Adipocyte (in vitro differentiated cells): ENCODE results near the gene GSTP1.
A peak's percentile ranks its signal among the peaks of the same experiment; 100 is the strongest.

Experiments used
- DNase-seq: peaks from one replicate; pipeline ENCODE4 v3.0.0-alpha.2; 2015; ENCODE audit warnings: low read depth
- H3K27me3 ChIP-seq: replicated peaks from 2 replicates; pipeline ENCODE4 v1.7.0; 2013; ENCODE audit warnings: mild to moderate bottlenecking, low read length, moderate library complexity; ENCODE audit not compliant: control insufficient read depth, insufficient read depth
- H3K36me3 ChIP-seq: 2 replicates; pipeline ENCODE4 v1.7.0; 2013; ENCODE audit warnings: low read length, mild to moderate bottlenecking, moderate library complexity; ENCODE audit not compliant: control insufficient read depth, insufficient read depth, severe bottlenecking
- H3K4me1 ChIP-seq: 2 replicates; pipeline ENCODE4 v1.7.0; 2013; ENCODE audit warnings: mild to moderate bottlenecking, low read length, moderate library complexity; ENCODE audit not compliant: control insufficient read depth, insufficient read depth
- H3K4me3 ChIP-seq: 2 replicates; pipeline ENCODE4 v1.7.0; 2013; ENCODE audit warnings: mild to moderate bottlenecking, low read length, moderate library complexity
- H3K9ac ChIP-seq: 2 replicates; pipeline ENCODE4 v1.7.0; 2013; ENCODE audit warnings: mild to moderate bottlenecking, low read length, moderate library complexity
- H3K9me3 ChIP-seq: 2 replicates; pipeline ENCODE4 v1.7.0; 2013; ENCODE audit warnings: mild to moderate bottlenecking, low read length, moderate library complexity; ENCODE audit not compliant: control insufficient read depth

Gene GSTP1

DNA sequence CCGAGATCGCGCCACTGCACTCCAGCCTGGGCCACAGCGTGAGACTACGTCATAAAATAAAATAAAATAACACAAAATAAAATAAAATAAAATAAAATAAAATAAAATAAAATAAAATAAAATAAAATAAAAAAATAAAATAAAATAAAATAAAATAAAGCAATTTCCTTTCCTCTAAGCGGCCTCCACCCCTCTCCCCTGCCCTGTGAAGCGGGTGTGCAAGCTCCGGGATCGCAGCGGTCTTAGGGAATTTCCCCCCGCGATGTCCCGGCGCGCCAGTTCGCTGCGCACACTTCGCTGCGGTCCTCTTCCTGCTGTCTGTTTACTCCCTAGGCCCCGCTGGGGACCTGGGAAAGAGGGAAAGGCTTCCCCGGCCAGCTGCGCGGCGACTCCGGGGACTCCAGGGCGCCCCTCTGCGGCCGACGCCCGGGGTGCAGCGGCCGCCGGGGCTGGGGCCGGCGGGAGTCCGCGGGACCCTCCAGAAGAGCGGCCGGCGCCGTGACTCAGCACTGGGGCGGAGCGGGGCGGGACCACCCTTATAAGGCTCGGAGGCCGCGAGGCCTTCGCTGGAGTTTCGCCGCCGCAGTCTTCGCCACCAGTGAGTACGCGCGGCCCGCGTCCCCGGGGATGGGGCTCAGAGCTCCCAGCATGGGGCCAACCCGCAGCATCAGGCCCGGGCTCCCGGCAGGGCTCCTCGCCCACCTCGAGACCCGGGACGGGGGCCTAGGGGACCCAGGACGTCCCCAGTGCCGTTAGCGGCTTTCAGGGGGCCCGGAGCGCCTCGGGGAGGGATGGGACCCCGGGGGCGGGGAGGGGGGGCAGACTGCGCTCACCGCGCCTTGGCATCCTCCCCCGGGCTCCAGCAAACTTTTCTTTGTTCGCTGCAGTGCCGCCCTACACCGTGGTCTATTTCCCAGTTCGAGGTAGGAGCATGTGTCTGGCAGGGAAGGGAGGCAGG is at the start of gene GSTP1:
GSTP1 (plus strand) TSS at position 566 of the 958 bp plus-strand sequence; CDS start at position 598, 32 bp downstream.
- peak; percentile 97 for DNase-seq
- Histone ChIP-seq H3K9ac (peak within 1 kb of the TSS; percentile 89), H3K4me1 (peaks cover 17% of the 10 kb centered on the region), H3K27me3 (peaks cover 17% of the 10 kb centered on the region), H3K9me3 (no peaks in the 10 kb centered on the region), H3K36me3 (peaks cover 16% of the 10 kb centered on the region), H3K4me3 (peak within 1 kb of the TSS; percentile 87)

DNA sequence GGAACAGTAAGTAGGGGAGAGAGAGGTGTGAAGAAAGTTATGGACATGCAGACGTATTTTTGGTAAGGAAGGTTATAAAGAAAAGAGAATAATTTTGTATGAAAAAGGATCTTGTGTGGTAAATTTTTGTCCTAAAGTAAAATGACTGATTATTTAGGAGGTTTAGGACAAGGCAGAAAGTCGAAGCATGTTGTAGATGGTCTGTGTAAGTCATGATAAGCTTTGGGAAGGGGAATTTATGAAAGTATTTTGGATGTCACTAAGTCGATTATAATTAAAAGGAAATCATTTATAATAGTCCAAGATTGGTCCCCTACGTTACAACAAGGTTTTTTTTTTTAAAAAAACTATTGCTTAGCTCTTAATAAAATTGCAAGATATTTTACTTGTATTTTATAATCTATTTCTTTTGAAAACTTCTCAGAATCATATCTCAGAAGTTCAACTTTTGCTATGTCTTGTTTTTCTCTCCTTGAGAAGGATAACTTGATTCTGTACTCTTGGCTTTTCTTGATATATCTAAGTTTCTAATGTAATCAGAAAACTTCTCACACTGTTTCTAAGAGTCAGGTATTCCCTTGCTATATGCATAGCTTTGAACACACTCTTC is 49.4 kb upstream of the GSTP1 start:
- peaks cover 7% of the 10 kb centered on the region for H3K4me1 ChIP-seq
- no peak overlapping the region for H3K9ac ChIP-seq
- H3K9me3 ChIP-seq = peaks cover 28% of the 10 kb centered on the region
- H3K27me3 ChIP-seq = no peaks in the 10 kb centered on the region
- no peaks in the 10 kb centered on the region for H3K36me3 ChIP-seq
- no peak for DNase-seq
- no peak overlapping the region for H3K4me3 ChIP-seq

DNA sequence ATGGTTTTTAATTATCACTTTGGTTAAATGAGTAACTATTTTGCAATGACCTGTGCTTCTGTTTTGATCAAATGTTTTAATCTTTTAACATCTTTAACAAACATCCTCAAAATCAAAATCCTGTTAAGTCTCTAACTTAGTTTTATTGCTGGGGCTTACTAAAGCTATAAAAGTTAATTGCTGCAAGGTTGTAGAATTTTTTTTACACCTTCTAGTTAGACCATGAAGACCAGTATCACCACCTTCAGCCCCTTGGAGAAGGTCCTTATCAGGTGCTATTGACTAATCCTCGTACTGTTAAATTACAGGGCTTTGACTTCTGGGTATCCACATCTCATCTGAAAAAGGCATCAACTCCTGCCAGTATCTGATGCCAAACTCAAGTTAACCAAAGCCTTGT is 48.1 kb upstream of the GSTP1 start:
- no peak overlapping the region for H3K4me3 ChIP-seq
- H3K27me3 ChIP-seq = no peaks in the 10 kb centered on the region
- H3K9me3 ChIP-seq = peaks cover 28% of the 10 kb centered on the region
- H3K36me3 ChIP-seq = no peaks in the 10 kb centered on the region
- no peak overlapping the region for H3K9ac ChIP-seq
- peaks cover 7% of the 10 kb centered on the region for H3K4me1 ChIP-seq
- DNase-seq = no peak

DNA sequence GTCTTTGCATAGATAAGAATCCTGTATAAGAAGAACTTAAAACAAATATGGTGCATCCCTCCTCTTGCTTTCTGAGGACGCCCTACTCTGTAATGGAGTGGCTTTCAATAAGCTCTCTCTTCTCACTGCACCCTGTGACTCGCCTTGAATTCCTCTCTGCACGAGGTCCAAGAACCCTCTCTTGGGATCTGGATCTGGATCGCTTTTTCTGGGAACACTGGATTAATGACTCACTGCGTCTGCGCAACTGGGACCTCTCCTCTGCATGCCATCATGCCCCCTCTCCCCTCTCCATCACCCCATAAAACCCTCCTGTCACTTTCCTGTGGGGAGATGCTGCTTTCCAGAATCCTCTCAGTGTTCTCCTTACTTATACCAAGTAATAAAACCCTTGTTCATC is 45.3 kb upstream of the GSTP1 start:
- peaks cover 7% of the 10 kb centered on the region for H3K4me1 ChIP-seq
- peaks cover under 1% of the 10 kb centered on the region for H3K27me3 ChIP-seq
- H3K4me3 ChIP-seq = no peak overlapping the region
- H3K36me3 ChIP-seq = no peaks in the 10 kb centered on the region
- no peak overlapping the region for H3K9ac ChIP-seq
- H3K9me3 ChIP-seq = peaks cover 20% of the 10 kb centered on the region
- DNase-seq = no peak

DNA sequence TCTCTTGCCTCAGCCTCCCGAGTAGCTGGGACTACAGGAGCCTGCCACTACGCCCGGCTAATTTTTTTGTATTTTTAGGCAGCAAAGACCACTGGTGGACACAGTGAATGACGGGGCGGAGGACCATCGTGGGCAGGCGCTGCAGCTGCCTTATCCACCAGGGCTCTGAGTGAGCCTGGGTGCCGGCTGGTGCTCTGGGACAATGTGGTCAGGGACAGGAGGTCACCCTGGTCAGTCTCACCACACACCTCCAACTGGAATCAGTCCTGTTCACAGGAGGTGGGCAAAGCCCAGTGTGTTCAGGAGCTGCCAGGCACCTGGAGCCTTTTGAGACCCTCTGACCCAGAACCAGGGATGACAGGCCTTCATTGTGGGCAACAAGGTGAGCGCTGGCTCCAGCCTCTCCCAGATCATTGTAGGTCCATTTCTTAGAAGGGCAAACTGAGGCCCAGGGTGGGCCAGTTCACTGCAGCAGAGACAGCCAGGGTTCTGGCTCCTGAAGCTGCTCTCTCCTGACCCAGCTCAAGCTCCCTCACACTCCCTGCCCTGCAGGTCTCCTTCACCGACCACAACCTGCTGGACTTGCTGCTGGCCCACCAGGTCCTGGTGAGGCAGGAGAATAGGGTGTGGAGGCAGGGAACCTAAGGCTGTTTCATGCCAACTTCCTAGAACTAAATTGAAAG is 44.6 kb upstream of the GSTP1 start:
- Histone ChIP-seq H3K27me3 (peaks cover 6% of the 10 kb centered on the region), H3K4me1 (peaks cover 7% of the 10 kb centered on the region)

DNA sequence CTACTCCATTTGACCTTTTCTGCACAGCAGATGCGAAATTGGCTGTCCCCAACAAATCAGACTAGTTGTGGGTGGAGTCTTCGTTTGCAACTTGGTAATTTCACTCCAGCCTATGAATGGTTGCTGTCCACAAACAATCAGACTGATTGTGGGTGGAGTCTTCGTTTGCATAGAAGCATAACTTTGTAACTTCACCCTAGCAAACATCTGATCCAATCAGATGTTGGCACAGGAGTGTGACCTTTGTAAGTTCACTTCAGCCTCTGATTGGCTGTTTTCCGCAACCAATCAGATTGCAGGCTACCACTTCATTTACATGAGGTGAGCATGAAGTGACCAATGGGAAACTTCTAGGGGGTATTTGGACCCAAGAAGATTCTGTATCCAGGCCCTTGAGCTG is 44.1 kb upstream of the GSTP1 start:
- peaks cover 6% of the 10 kb centered on the region for H3K27me3 ChIP-seq
- peaks cover 7% of the 10 kb centered on the region for H3K4me1 ChIP-seq
- H3K36me3 ChIP-seq = no peaks in the 10 kb centered on the region
- no peak overlapping the region for H3K4me3 ChIP-seq
- H3K9me3 ChIP-seq = peaks cover 7% of the 10 kb centered on the region
- DNase-seq = no peak
- no peak overlapping the region for H3K9ac ChIP-seq

More for the DNA sequence above, 44.6 kb upstream of the GSTP1 start:
- Histone ChIP-seq H3K4me3 (no peak overlapping the region), H3K9me3 (peaks cover 13% of the 10 kb centered on the region), H3K36me3 (no peaks in the 10 kb centered on the region), H3K9ac (no peak overlapping the region)
- DNase-seq = no peak

DNA sequence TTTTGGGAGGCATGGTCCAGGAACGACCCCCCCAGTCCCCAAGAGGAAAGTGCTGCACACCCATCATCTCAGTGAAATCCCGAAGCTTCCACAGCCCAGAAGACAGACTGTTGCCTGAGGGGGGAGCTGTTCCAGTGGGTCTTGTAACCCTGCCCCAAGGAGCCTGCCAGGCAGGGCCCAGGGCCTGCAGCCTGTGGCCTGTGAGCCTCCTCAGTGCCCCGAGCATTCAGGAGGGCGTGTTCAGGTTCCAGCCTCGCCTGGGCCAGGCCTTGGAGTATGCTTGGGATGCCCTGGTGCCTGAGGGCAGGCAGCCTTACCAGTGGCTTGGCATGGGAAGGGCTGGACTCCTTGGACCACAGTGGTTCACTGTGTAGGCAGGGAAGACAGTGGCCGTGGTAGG is 42.4 kb upstream of the GSTP1 start:
- Histone ChIP-seq H3K9me3 (no peaks in the 10 kb centered on the region), H3K36me3 (no peaks in the 10 kb centered on the region), H3K4me1 (peaks cover 14% of the 10 kb centered on the region), H3K9ac (no peak overlapping the region), H3K4me3 (no peak overlapping the region), H3K27me3 (peaks cover 8% of the 10 kb centered on the region)
- no peak for DNase-seq

DNA sequence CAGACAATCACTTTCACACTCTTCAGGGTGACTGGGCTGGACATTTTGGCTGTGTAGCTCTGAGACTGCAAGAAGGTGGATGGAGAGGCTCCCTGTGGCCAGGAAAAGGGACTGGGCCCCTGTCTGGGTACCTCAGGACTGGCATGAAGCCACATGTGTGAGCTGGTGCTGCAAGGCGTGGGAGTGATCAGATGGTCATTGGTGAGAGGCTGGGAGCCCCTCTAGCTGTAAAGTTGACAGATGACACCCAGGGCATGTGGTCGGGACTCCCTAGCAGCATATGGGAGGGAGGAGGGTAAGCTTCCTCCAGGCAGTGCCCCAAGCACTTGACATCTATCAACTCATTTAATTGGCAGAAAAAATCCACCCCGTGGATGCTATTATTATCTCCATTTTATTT is 41.4 kb upstream of the GSTP1 start:
- Histone ChIP-seq H3K9me3 (no peaks in the 10 kb centered on the region), H3K4me1 (peaks cover 14% of the 10 kb centered on the region), H3K9ac (no peak overlapping the region), H3K27me3 (peaks cover 17% of the 10 kb centered on the region), H3K4me3 (no peak overlapping the region), H3K36me3 (no peaks in the 10 kb centered on the region)
- no peak for DNase-seq

DNA sequence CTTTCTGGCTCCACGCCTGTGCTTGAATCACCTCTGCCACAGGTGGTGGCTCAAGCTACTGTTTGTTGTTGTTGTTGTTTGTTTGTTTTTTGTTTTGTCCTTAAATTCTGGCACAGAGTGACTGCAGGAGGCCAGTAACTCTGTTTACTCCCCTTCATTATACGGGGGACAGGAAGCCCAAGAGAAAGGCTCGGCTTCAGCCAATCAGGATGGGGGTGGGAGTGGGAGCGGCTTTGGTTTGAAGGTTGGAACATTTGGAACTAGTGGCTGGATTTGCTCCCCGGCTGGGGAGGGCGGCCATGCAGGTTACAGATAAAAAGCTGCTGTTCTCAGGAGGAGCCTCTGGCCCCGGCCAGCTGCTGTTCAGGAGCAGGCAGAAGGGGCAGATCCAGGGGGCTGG is 40.6 kb upstream of the GSTP1 start:
- Histone ChIP-seq H3K4me3 (no peak overlapping the region), H3K9me3 (no peaks in the 10 kb centered on the region), H3K36me3 (no peaks in the 10 kb centered on the region), H3K27me3 (peaks cover 17% of the 10 kb centered on the region), H3K4me1 (peaks cover 13% of the 10 kb centered on the region), H3K9ac (no peak overlapping the region)
- no peak for DNase-seq

DNA sequence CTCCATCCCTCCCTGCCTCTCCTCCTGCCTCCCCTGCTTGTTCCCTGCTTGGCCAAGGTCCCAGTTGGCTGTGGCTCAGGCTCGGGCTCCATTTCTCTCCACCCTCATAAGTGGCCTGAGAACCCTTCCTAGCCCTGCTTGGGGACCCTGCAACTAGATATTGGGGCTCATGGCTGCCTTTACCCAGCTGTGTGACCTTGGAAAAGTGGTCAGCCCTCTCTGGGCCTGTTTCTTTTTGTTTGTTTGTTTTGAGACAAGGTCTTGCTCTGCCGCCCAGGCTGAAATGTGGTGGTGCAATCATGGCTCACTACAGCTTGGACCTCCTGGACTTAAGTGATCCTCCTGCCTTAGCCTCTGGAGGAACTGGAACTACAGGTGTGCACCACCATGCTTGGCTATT is 40.0 kb upstream of the GSTP1 start:
- DNase-seq = no peak
- Histone ChIP-seq H3K9me3 (no peaks in the 10 kb centered on the region), H3K4me1 (peaks cover 7% of the 10 kb centered on the region), H3K9ac (no peak overlapping the region), H3K36me3 (no peaks in the 10 kb centered on the region), H3K4me3 (no peak overlapping the region), H3K27me3 (peaks cover 17% of the 10 kb centered on the region)

DNA sequence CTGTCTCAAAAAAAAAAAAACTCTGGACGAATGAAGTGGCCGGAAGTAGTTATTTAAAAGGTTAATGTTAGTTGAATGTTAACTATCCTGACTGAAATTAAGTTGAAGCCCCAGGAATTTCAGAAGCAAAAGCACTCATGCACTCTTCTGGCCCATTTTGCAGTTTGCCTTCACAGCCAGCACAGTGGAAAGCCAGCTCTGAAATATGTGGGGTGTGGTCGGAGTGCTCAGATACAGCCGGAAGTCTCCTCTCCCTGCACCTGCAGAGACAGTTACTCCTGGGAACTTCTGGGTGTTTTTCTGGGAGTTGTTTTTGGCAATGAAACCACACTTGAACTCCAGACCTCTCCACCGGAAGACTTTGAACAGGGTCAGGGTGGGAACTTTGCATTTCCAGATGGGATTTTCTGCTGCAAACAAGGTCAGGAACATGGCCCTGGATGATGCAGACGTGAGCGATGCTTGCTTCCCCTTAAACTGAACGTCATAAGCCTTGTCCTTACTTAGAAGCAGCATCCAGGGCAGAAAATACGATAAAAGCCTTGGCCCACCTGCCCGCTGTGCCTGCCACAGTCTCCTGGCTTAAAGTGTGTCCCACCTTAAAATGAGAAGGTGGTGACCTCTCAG is 38.9 kb upstream of the GSTP1 start:
- H3K4me1 ChIP-seq = peaks cover 7% of the 10 kb centered on the region
- no peak overlapping the region for H3K9ac ChIP-seq
- no peaks in the 10 kb centered on the region for H3K36me3 ChIP-seq
- DNase-seq = no peak
- no peak overlapping the region for H3K4me3 ChIP-seq
- H3K27me3 ChIP-seq = peaks cover 17% of the 10 kb centered on the region
- no peaks in the 10 kb centered on the region for H3K9me3 ChIP-seq
